T47D (cell line): ENCODE measurements around the gene CRB3.
"Not testable (repeated sequence)": the region's sequence is repeated elsewhere in the genome, so short reads cannot be mapped to it uniquely, and the experiment has no call there.

ENCODE experiments used
- DNase-seq, 2 experiments: peaks; one replicate each; pipeline versions ENCODE4 v3.0.0 to v3.0.0-alpha.2; 2011 to 2012; ENCODE audit warnings: low read depth in 1 of 2, low spot score in 1 of 2
- JUND ChIP-seq: IDR thresholded peaks from 2 replicates; pipeline ENCODE4 v1.6.1; 2012; ENCODE audit warnings: low read depth
- in situ Hi-C: cut with HindIII; loops from 2 replicates; pipeline ENCODE4 v1.10.0; 2016; ENCODE audit warnings: low sequenced_read_pairs, low pct_unique_long_range_greater_than_20kb

Gene CRB3

GRCh38 chr19:6424939-6425731, 38.9 kb upstream of the CRB3 start:
- peak; percentile 96 to 100 for DNase-seq
- in situ Hi-C loops = no loop called here
- no peak for TF ChIP-seq JUND

GRCh38 chr19:6425732-6426620, 38.1 kb upstream of the CRB3 start:
- in situ Hi-C loops = no loop called here
- no peak for TF ChIP-seq JUND
- peak in 1 of 2 experiments; percentile 49 for DNase-seq

- TF ChIP-seq JUND = no peak
- in situ Hi-C loops = no loop called here
- no peak for DNase-seq
These were observed 36.9 kb upstream of the CRB3 start for GRCh38 chr19:6427131-6427530.

GRCh38 chr19:6428692-6429418, 35.2 kb upstream of the CRB3 start:
- DNase-seq, in situ Hi-C loops: not testable (repeated sequence)

GRCh38 chr19:6429419-6430221, 34.5 kb upstream of the CRB3 start:
- TF ChIP-seq JUND = no peak
- DNase-seq = peak in 1 of 2 experiments; percentile 69
- in situ Hi-C loops = no loop called here

- in situ Hi-C loops = no loop called here
- no peak for TF ChIP-seq JUND
- no peak for DNase-seq
These were observed 32.2 kb upstream of the CRB3 start for GRCh38 chr19:6431891-6432290.

GRCh38 chr19:6433165-6433564, 30.9 kb upstream of the CRB3 start:
- TF ChIP-seq JUND = no peak
- in situ Hi-C loops = no loop called here

GRCh38 chr19:6433663-6434062, 30.4 kb upstream of the CRB3 start, which contains the start of gene SLC25A41:
TSS of gene SLC25A41 (minus strand) at chr19:6433763. CDS start at chr19:6433693, 70 bp downstream.
- DNase-seq = no peak
- TF ChIP-seq JUND = no peak
- in situ Hi-C loops = no loop called here

More at GRCh38 chr19:6433165-6433564, 30.9 kb upstream of the CRB3 start:
- DNase-seq = no peak

GRCh38 chr19:6439743-6440142, 24.3 kb upstream of the CRB3 start:
- no peak for TF ChIP-seq JUND
- DNase-seq = no peak
- in situ Hi-C loops = no loop called here

GRCh38 chr19:6440905-6441304, 23.2 kb upstream of the CRB3 start:
- no peak for TF ChIP-seq JUND
- in situ Hi-C loops = no loop called here
- DNase-seq = no peak

GRCh38 chr19:6442087-6442688, 21.9 kb upstream of the CRB3 start:
- DNase-seq = no peak
- TF ChIP-seq JUND = no peak
- in situ Hi-C loops = no loop called here
